ENCODE results near the gene RAMP2. TPM values are rescaled to one million over a fixed set of nuclear protein-coding genes. Genes with fewer than 3 reads are reported as not detected.
"Not testable (repeated sequence)": the region's sequence is repeated elsewhere in the genome, so short reads cannot be mapped to it uniquely, and the experiment has no call there.

Gene RAMP2
- polyA plus RNA-seq (2013, experiment 1 of 4): 6.2 TPM
- 5.1 TPM for polyA plus RNA-seq (2013, experiment 2 of 4)
- 10.8 TPM for polyA plus RNA-seq (2013, experiment 3 of 4)
- 7.8 TPM for polyA plus RNA-seq (2013, experiment 4 of 4)

- Histone ChIP-seq H3K27me3 (ENCODE audit: control insufficient read depth, insufficient read depth, low read length, poor library complexity, severe bottlenecking) (peaks cover 51% of the 10 kb centered on the region), H3K4me1 (ENCODE audit: control insufficient read depth, insufficient read depth, low read length) (peaks cover 6% of the 10 kb centered on the region), H3K27ac (ENCODE audit: insufficient read depth, low read depth, low read length, poor library complexity, severe bottlenecking) (no peak within 1 kb of the TSS), H3K4me3 (ENCODE audit: insufficient read depth, low read depth, low read length) (peak within 1 kb of the TSS; percentile 45), H3K9me3 (ENCODE audit: control insufficient read depth, low read length) (no peaks in the 10 kb centered on the region), H3K36me3 (ENCODE audit: control insufficient read depth, insufficient read depth, low read length) (no peaks in the 10 kb centered on the region)
- WGBS, 2 experiments: 3% methylated on average over 91 to 92 of the region's 92 CpGs
Observed at GRCh38 chr17:42760652-42761581, at the start of gene RAMP2. Gene RAMP2 (plus strand): TSS chr17:42761227. CDS start chr17:42761262, 35 bp downstream.

DNA sequence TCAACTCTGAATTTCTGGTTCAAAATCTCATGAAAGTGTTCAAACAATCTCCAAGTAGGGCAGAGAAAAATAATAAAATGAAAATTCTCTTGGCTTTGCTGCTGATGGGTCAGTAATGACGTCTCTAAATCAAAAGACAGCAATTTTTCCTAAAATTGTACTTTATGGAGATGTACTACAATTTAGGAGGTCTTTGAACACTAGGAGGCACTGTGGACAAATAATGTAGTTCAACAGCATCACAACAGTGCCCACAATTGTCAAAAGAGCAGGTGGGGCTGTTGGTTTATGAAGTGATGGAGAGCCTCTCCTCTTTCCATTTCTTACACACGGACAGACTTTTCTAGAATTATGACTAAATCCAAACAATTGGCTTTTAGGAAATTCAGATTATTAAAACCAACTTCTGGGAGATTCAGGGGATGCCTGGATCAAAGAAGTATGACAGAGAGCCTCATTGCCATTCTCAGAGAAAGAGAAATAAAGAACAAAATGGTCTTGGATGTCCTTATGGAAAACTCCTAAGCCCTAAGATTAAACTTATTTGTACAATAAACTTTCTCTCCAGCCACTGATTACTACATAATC lies 39.9 kb upstream of the RAMP2 start:
- no peak overlapping the region for H3K4me3 ChIP-seq (ENCODE audit: insufficient read depth, low read depth, low read length)
- 69 to 80% methylated on average over 1 to 2 of the region's 2 CpGs for WGBS, 2 experiments

GRCh38 chr17:42723636-42724035 lies 37.4 kb upstream of the RAMP2 start:
- H3K36me3 ChIP-seq (ENCODE audit: control insufficient read depth, insufficient read depth, low read length): peaks cover 42% of the 10 kb centered on the region

More for the DNA sequence above, 39.9 kb upstream of the RAMP2 start:
- H3K27ac ChIP-seq (ENCODE audit: insufficient read depth, low read depth, low read length, poor library complexity, severe bottlenecking): no peak overlapping the region
- H3K36me3 ChIP-seq (ENCODE audit: control insufficient read depth, insufficient read depth, low read length): peaks cover 51% of the 10 kb centered on the region
- no peaks in the 10 kb centered on the region for H3K4me1 ChIP-seq (ENCODE audit: control insufficient read depth, insufficient read depth, low read length)
- no peaks in the 10 kb centered on the region for H3K27me3 ChIP-seq (ENCODE audit: control insufficient read depth, insufficient read depth, low read length, poor library complexity, severe bottlenecking)
- no peaks in the 10 kb centered on the region for H3K9me3 ChIP-seq (ENCODE audit: control insufficient read depth, low read length)

DNA sequence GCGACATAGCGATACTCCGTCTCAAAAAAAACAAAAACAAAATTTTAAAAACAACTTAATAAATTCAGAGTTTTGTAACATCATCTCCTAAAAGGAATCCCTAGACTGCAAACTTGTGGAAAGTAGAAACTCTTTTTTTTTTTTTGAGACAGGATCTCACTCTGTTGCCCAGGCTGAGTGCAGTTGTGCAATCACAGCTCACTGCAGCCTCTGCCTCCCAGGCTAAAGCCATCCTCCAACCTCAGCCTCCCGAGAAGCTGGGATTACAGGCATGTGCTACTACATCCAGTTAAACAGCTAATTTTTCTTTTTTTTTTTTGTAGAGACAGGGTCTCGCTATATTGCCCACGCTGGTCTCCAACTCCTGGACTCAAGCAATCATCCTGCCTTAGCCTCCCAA lies 35.9 kb upstream of the RAMP2 start:
- no peaks in the 10 kb centered on the region for H3K4me1 ChIP-seq (ENCODE audit: control insufficient read depth, insufficient read depth, low read length)
- 94 to 97% methylated on average over 6 of the region's 6 CpGs for WGBS, 2 experiments
- H3K9me3 ChIP-seq (ENCODE audit: control insufficient read depth, low read length): no peaks in the 10 kb centered on the region
- no peaks in the 10 kb centered on the region for H3K27me3 ChIP-seq (ENCODE audit: control insufficient read depth, insufficient read depth, low read length, poor library complexity, severe bottlenecking)
- peaks cover 31% of the 10 kb centered on the region for H3K36me3 ChIP-seq (ENCODE audit: control insufficient read depth, insufficient read depth, low read length)
- no peak overlapping the region for H3K27ac ChIP-seq (ENCODE audit: insufficient read depth, low read depth, low read length, poor library complexity, severe bottlenecking)
- no peak overlapping the region for H3K4me3 ChIP-seq (ENCODE audit: insufficient read depth, low read depth, low read length)

More at GRCh38 chr17:42723636-42724035, 37.4 kb upstream of the RAMP2 start:
- H3K4me3 ChIP-seq (ENCODE audit: insufficient read depth, low read depth, low read length): no peak overlapping the region
- no peaks in the 10 kb centered on the region for H3K4me1 ChIP-seq (ENCODE audit: control insufficient read depth, insufficient read depth, low read length)
- H3K27me3 ChIP-seq (ENCODE audit: control insufficient read depth, insufficient read depth, low read length, poor library complexity, severe bottlenecking): no peaks in the 10 kb centered on the region
- H3K9me3 ChIP-seq (ENCODE audit: control insufficient read depth, low read length): no peaks in the 10 kb centered on the region
- H3K27ac ChIP-seq (ENCODE audit: insufficient read depth, low read depth, low read length, poor library complexity, severe bottlenecking): no peak overlapping the region
- 94 to 95% methylated on average over 3 of the region's 3 CpGs for WGBS, 2 experiments

- Histone ChIP-seq H3K4me1 (ENCODE audit: control insufficient read depth, insufficient read depth, low read length) (no peaks in the 10 kb centered on the region), H3K4me3 (ENCODE audit: insufficient read depth, low read depth, low read length) (no peak overlapping the region), H3K9me3 (ENCODE audit: control insufficient read depth, low read length) (peaks cover 5% of the 10 kb centered on the region), H3K36me3 (ENCODE audit: control insufficient read depth, insufficient read depth, low read length) (no peaks in the 10 kb centered on the region), H3K27me3 (ENCODE audit: control insufficient read depth, insufficient read depth, low read length, poor library complexity, severe bottlenecking) (peaks cover 8% of the 10 kb centered on the region), H3K27ac (ENCODE audit: insufficient read depth, low read depth, low read length, poor library complexity, severe bottlenecking) (no peak overlapping the region)
- 80% methylated on average over 1 of the region's 1 CpG; no CpG with 5 or more reads in 1 of the 2 experiments for WGBS, 2 experiments
Observed at GRCh38 chr17:42740699-42741098, 20.3 kb upstream of the RAMP2 start.

GRCh38 chr17:42742916-42743315 lies 18.1 kb upstream of the RAMP2 start:
- H3K27ac ChIP-seq (ENCODE audit: insufficient read depth, low read depth, low read length, poor library complexity, severe bottlenecking); H3K4me1 ChIP-seq (ENCODE audit: control insufficient read depth, insufficient read depth, low read length); H3K4me3 ChIP-seq (ENCODE audit: insufficient read depth, low read depth, low read length); H3K9me3 ChIP-seq (ENCODE audit: control insufficient read depth, low read length); H3K36me3 ChIP-seq (ENCODE audit: control insufficient read depth, insufficient read depth, low read length): not testable (repeated sequence)
- peaks cover 18% of the 10 kb centered on the region for H3K27me3 ChIP-seq (ENCODE audit: control insufficient read depth, insufficient read depth, low read length, poor library complexity, severe bottlenecking)
- 91 to 96% methylated on average over 11 of the region's 11 CpGs for WGBS, 2 experiments

DNA sequence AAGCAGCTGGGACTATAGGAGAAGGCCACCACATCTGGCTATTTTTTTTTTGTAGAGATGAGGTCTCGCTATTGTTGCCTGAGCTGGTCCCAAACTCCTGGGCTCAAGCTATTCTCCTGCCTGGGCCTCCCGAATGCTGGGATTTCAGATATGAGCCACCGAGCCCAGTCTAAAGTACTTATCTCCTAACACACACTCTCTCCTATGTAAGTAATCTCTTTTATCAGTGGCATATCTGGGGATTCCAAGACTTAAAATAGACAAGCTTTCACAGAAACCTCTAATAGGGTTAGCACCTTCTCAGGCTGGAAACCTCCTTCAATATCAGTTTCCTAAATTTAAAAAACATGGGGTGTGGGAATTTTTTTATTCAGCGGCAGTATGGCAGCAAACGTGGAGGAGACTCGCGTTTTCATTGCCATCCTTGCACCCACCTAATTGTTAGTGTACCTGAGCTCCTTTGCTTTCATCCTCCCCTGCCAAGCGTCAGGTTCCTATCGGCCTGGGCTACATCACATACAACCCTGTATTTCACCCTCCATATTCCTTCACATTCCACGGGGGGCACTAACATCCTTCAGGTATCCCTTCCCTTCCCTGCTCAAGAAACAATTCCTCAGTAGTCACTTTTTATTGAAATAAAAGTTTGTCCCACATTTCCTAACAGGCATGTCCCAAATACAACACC lies 17.3 kb upstream of the RAMP2 start:
- Histone ChIP-seq H3K4me3 (ENCODE audit: insufficient read depth, low read depth, low read length) (peak overlapping the region; percentile 73), H3K36me3 (ENCODE audit: control insufficient read depth, insufficient read depth, low read length) (no peaks in the 10 kb centered on the region), H3K9me3 (ENCODE audit: control insufficient read depth, low read length) (peaks cover 5% of the 10 kb centered on the region), H3K27ac (ENCODE audit: insufficient read depth, low read depth, low read length, poor library complexity, severe bottlenecking) (peak overlapping the region; percentile 79), H3K4me1 (ENCODE audit: control insufficient read depth, insufficient read depth, low read length) (no peaks in the 10 kb centered on the region), H3K27me3 (ENCODE audit: control insufficient read depth, insufficient read depth, low read length, poor library complexity, severe bottlenecking) (peaks cover 18% of the 10 kb centered on the region)
- WGBS, 2 experiments: 70 to 77% methylated on average over 10 of the region's 10 CpGs

GRCh38 chr17:42744283-42744805 lies 16.7 kb upstream of the RAMP2 start:
- Histone ChIP-seq H3K36me3 (ENCODE audit: control insufficient read depth, insufficient read depth, low read length) (no peaks in the 10 kb centered on the region), H3K27ac (ENCODE audit: insufficient read depth, low read depth, low read length, poor library complexity, severe bottlenecking) (peak overlapping the region; percentile 79), H3K27me3 (ENCODE audit: control insufficient read depth, insufficient read depth, low read length, poor library complexity, severe bottlenecking) (peaks cover 18% of the 10 kb centered on the region), H3K4me3 (ENCODE audit: insufficient read depth, low read depth, low read length) (peak overlapping the region; percentile 73), H3K9me3 (ENCODE audit: control insufficient read depth, low read length) (peaks cover 5% of the 10 kb centered on the region), H3K4me1 (ENCODE audit: control insufficient read depth, insufficient read depth, low read length) (no peaks in the 10 kb centered on the region)
- WGBS, 2 experiments: 1 to 3% methylated on average over 32 of the region's 32 CpGs

DNA sequence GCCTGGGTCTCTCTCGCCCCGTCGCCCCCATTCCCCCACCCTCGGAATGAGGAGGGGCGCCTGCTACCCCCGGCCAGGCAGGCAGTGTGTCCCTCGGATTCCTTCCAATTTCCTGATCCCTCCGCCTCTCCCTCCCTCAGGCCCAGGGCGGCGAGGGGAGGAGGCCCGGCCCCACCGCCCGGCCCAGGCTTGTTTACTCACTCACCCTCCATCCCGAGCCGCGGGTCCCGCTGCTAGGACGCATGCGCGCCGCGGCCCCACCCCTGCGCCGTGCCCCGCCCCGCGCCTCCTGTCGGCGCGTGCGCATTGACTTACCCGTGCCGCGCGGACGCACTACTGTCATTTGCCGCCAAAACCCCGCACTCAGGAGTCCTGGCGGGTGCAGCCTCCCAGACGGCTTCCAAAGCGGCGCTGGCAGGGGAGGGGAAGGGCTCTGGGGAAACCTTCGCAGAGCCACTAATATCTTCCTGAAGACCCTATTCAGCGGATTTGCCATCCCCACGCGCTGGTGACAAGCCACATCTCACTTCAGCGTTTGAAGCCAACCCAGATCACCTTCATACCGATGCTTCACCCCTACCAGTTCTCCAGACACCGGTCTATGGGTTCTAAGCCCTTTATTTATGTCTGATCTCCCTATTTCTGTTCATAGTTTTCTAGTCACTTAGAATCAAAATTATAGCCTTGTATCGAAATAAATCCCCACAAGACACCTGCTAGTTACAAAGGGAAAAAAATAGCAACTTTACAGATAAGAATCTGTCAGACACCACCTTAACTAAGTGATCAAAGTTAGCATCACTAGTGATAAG lies 16.0 kb upstream of the RAMP2 start, which contains the start of gene EZH1:
Gene EZH1, minus strand, starts transcription at position 235 of the 812 bp plus-strand sequence. CDS start 16,099 bp downstream, outside the sequence.
- H3K27me3 ChIP-seq (ENCODE audit: control insufficient read depth, insufficient read depth, low read length, poor library complexity, severe bottlenecking): peaks cover 18% of the 10 kb centered on the region
- H3K27ac ChIP-seq (ENCODE audit: insufficient read depth, low read depth, low read length, poor library complexity, severe bottlenecking): peak within 1 kb of the TSS; percentile 79
- peak within 1 kb of the TSS; percentile 73 for H3K4me3 ChIP-seq (ENCODE audit: insufficient read depth, low read depth, low read length)
- 8 to 9% methylated on average over 50 of the region's 50 CpGs for WGBS, 2 experiments
- H3K4me1 ChIP-seq (ENCODE audit: control insufficient read depth, insufficient read depth, low read length): peaks cover 2% of the 10 kb centered on the region
- no peaks in the 10 kb centered on the region for H3K36me3 ChIP-seq (ENCODE audit: control insufficient read depth, insufficient read depth, low read length)
- H3K9me3 ChIP-seq (ENCODE audit: control insufficient read depth, low read length): peaks cover 5% of the 10 kb centered on the region
